Smooth muscle cell of the brain vasculature (primary cell): ENCODE data around the gene OR4M2.
"Not testable (repeated sequence)": the region's sequence is repeated elsewhere in the genome, so short reads cannot be mapped to it uniquely, and the experiment has no call there.

ENCODE experiments used
- DNase-seq: peaks from one replicate; pipeline ENCODE4 v3.0.0-alpha.2; 2012; ENCODE audit warnings: low read depth, low spot score

Gene OR4M2

GRCh38 chr15:22080227-22080626 lies at the start of gene OR4M2:
Gene OR4M2 (plus strand): TSS chr15:22080527. CDS start chr15:22080625, 98 bp downstream.
- not testable (repeated sequence) for DNase-seq

GRCh38 chr15:22069267-22069666 lies 11.1 kb upstream of the OR4M2 start:
- DNase-seq: not testable (repeated sequence)

GRCh38 chr15:22081386-22081785 lies 1.1 kb downstream of the OR4M2 start:
- DNase-seq: not testable (repeated sequence)

GRCh38 chr15:22098616-22099253 lies 18.4 kb downstream of the OR4M2 start:
- DNase-seq: not testable (repeated sequence)

GRCh38 chr15:22099289-22099891 lies 19.1 kb downstream of the OR4M2 start:
- not testable (repeated sequence) for DNase-seq

- not testable (repeated sequence) for DNase-seq
These were observed 41.7 kb downstream of the OR4M2 start for GRCh38 chr15:22122033-22122432.
